IgD-negative memory B cell (primary cell): Measurements from ENCODE around the gene PLD1. TPM values are rescaled to one million over a fixed set of nuclear protein-coding genes. Genes with fewer than 3 reads are reported as not detected.
"Not testable (repeated sequence)": the region's sequence is repeated elsewhere in the genome, so short reads cannot be mapped to it uniquely, and the experiment has no call there.

Experiments
- H3K27ac Mint-ChIP-seq, 3 donors: one replicate each; pipeline ENCODE4 v1.8.0; 2020 to 2022; ENCODE audit warnings: mild to moderate bottlenecking in 3 of 3, mixed read lengths in 3 of 3, moderate library complexity in 1 of 3
- H3K27me3 Mint-ChIP-seq: one replicate; pipeline ENCODE4 v1.8.0; 2021; ENCODE audit warnings: mixed read lengths
- H3K36me3 Mint-ChIP-seq: one replicate; pipeline ENCODE4 v1.8.0; 2020; ENCODE audit warnings: mild to moderate bottlenecking, mixed read lengths
- H3K4me1 Mint-ChIP-seq, 3 donors: one replicate each; pipeline ENCODE4 v1.8.0; 2020 to 2022; ENCODE audit warnings: mixed read lengths in 3 of 3, mild to moderate bottlenecking in 1 of 3
- H3K4me3 Mint-ChIP-seq, 4 donors: one replicate each; pipeline ENCODE4 v1.8.0; 2020 to 2022; ENCODE audit warnings: mild to moderate bottlenecking in 4 of 4, mixed read lengths in 4 of 4, moderate library complexity in 3 of 4
- H3K9me3 Mint-ChIP-seq, 3 donors: one replicate each; pipeline ENCODE4 v1.8.0; 2020 to 2021; ENCODE audit warnings: mixed read lengths in 3 of 3, mild to moderate bottlenecking in 1 of 3
- polyA plus RNA-seq: library from polyadenylated mRNA; unstranded; fragments of 300-500 nt; fragmentation: Illumina TruSeq; gene quantifications from one replicate; pipeline ENCODE4 v1.2.3, GENCODE V29; 2021

Gene PLD1
- polyA plus RNA-seq, 1 donor from 2014 or later = not detected

DNA sequence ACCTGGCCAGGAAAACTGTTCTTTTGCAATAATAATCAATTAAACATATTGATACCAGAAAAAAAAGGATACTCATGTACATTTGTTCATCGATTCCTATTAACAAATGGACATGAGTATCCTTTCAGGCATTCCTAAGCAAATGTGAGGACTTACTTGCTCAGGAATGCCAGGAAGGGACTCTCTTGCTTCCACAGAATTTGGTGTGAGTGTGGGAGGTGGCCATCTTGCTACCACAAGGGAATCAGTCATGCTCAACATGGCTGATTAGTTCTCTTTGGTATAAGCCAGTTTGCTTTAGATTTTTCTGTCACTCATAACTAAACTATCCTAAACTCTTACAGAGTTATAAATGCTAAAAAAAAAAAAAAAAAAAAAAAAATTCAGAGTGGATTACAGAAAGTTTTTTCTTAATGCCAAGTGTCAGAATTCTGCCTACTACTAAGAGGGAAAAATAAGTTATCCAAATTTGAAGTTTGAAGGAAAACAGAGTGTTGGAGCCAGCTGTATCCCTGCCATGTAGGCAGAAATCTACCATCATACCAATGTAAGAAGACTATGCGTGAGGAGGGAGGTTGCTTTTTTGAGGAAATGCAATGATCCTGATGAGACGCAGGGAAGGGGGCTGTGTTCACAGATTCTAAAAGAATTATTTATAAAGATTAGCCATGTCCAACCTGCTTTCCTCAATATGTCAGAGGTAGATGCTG, 98.7 kb downstream of the PLD1 start:
- Mint-ChIP-seq H3K36me3 (no peaks in the 10 kb centered on the region), H3K27ac (no peak overlapping the region), H3K27me3 (peaks cover 2% of the 10 kb centered on the region)

DNA sequence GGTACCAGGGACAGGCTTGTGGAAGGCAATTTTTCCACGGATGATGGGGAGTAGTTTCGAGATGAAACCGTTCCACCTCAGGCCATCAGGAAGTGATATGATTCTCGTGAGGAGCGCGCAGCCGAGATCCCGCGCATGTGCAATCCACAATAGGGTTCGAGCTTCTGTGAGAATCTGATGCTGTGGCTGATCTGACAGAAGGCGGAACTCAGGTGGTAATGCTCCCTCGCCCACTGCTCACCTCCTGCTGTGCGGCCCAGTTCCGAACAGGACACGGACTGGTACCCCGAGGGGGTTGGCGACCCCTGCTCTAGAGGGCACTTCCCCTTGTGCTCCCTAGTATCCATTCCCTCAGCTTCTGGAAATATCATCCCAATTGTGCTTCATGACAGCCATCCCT, 99.9 kb downstream of the PLD1 start:
- peaks cover 2 to 4% (median 3%) of the 10 kb centered on the region in 3 donors for H3K9me3 Mint-ChIP-seq

More for the DNA sequence above, 98.7 kb downstream of the PLD1 start:
- Mint-ChIP-seq H3K4me3 (no peak overlapping the region), H3K4me1 (no peaks in the 10 kb centered on the region), H3K9me3 (peaks cover 2 to 11% (median 5%) of the 10 kb centered on the region in 3 donors)

DNA sequence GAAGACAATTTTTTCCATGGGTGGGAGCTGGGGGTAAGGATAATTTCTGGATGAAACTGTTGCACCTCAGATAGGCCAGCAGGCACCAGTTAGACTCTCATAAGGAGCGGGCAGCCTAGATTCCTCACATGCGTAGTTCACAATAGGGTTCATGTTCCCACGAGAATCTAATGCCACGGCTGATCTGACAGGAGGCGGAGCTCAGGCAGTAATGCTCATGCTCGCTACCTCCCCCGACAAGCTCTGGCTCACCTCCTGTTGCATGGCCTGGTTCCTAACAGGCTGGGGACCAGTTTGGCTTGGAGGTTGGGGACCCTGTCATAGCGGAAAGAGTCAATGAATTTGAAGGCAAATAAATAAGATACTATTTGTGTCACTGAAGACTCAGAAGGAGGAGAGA, 105.5 kb downstream of the PLD1 start:
- no peak overlapping the region for H3K4me3 Mint-ChIP-seq
- no peak overlapping the region for H3K27ac Mint-ChIP-seq
- H3K27me3 Mint-ChIP-seq = peaks cover 7% of the 10 kb centered on the region
- H3K4me1 Mint-ChIP-seq = no peaks in the 10 kb centered on the region
- peaks cover 0 to 4% (median 3%) of the 10 kb centered on the region in 3 donors for H3K9me3 Mint-ChIP-seq
- H3K36me3 Mint-ChIP-seq = no peaks in the 10 kb centered on the region

More for the DNA sequence above, 99.9 kb downstream of the PLD1 start:
- Mint-ChIP-seq H3K4me3 (no peak overlapping the region), H3K27ac (no peak overlapping the region), H3K4me1 (no peaks in the 10 kb centered on the region), H3K36me3 (no peaks in the 10 kb centered on the region), H3K27me3 (peaks cover 2% of the 10 kb centered on the region)

DNA sequence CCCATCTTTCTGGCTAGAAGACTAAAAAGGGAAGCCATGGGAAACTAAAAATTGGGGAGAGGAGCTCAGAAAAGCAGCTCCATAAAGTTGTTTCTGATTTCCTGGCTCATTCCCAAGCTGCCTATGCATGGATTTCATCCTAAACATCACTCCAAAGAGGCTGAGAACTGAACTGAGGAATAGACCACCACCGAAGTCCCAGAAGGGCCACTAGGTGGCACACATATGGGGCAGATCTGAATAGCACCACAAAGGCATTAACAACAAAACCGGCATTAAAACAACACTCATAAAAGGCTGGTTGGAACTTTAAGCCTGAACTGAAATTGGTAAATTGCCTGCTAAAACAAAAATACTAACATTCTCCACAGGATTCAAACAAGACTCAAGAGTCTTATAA, 106.3 kb downstream of the PLD1 start:
- no peaks in the 10 kb centered on the region for H3K4me1 Mint-ChIP-seq
- H3K9me3 Mint-ChIP-seq = peaks cover 0 to 4% (median 3%) of the 10 kb centered on the region in 3 donors
- peaks cover 8% of the 10 kb centered on the region for H3K27me3 Mint-ChIP-seq
- no peak overlapping the region for H3K27ac Mint-ChIP-seq
- no peaks in the 10 kb centered on the region for H3K36me3 Mint-ChIP-seq
- H3K4me3 Mint-ChIP-seq = no peak overlapping the region

DNA sequence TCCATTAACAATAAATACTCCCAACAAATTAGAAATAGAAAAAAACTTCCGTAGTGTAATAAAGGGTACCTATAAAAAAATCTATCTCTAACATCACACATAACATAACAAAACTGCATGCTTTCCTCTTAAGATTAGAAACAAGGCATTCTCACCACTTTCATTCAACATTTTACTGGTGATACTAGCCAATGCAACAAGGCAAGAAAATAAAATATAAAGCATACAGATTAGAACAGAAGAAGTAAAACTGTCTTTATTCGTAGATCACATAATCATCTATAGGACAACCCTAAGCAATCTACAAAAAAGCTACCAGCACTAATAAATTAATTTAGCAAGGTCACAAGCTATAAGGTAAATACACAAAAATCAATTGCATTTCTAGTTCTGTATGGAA, 107.1 kb downstream of the PLD1 start:
- Mint-ChIP-seq H3K36me3 (no peaks in the 10 kb centered on the region), H3K4me1 (no peaks in the 10 kb centered on the region), H3K4me3 (peak overlapping the region in 1 of 4 donors; percentile 39), H3K27ac (no peak overlapping the region), H3K9me3 (peaks cover 0 to 4% (median 3%) of the 10 kb centered on the region in 3 donors), H3K27me3 (peaks cover 8% of the 10 kb centered on the region)

DNA sequence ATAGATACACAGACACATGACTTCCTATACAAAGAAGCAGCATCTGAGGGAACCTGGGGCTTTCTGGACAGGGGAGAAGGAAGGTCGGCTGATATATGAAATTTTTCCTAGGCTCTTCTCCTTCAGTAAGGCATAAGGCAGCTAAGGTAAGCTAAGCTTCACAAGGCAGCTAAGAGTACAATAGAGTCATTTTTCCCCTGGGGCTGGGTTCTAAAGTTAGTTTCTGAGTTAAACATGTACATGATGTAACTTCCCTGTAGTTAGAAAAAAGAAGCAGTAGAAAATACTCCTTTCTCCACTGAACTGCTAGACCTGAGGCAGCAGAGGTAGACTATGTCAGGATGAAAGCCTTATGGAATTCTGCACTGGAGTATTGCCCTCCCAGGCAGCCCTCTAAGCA, 109.6 kb downstream of the PLD1 start:
- Mint-ChIP-seq H3K4me1 (no peaks in the 10 kb centered on the region), H3K27ac (no peak overlapping the region), H3K27me3 (peaks cover 12% of the 10 kb centered on the region), H3K9me3 (peaks cover 0 to 4% (median 1%) of the 10 kb centered on the region in 3 donors), H3K36me3 (peaks cover 2% of the 10 kb centered on the region), H3K4me3 (no peak overlapping the region)

DNA sequence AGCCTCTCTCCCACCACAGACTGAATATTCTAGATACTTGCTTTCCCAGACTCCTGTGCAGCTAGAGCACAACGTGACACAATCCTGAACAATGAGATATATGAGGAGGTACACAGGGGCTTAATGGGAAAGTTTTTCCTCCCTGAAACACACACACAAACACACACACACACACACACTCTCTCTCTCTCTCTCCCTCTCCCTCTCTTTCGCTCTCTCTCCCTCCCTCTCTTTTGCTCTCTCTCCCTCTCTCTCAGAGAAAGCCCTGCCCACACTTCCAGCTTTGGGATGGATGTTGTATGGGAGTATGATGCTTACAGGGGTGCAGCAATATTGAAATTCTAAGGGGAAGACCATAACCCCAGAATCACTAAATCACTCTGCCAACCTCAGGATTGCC, 110.1 kb downstream of the PLD1 start:
- Mint-ChIP-seq H3K4me1 (no peaks in the 10 kb centered on the region), H3K9me3 (peaks cover 0 to 4% (median 1%) of the 10 kb centered on the region in 3 donors), H3K27ac (no peak overlapping the region), H3K27me3 (peaks cover 12% of the 10 kb centered on the region), H3K4me3 (peak overlapping the region in 1 of 4 donors; percentile 44), H3K36me3 (peaks cover 2% of the 10 kb centered on the region)

DNA sequence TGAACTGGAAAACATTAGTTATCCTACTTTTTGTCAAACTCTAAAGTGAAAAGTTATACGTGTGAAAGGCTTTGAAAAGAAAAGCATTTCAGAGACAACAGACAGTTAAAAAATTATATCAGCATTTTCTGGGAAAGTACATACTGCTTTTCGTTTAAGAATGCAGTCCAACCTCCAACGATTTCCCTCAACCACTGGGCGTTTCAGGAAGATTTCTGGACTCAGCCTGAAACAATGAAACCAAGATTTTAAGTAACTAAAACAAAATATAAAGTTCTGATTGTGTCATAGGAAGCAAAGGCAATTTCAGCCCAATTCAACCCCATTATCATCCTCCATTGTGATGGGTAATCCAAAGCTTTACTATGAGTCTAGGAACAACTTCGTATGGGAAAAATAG, 110.7 kb downstream of the PLD1 start:
- Mint-ChIP-seq H3K27me3 (peaks cover 12% of the 10 kb centered on the region), H3K36me3 (peaks cover 2% of the 10 kb centered on the region), H3K4me1 (no peaks in the 10 kb centered on the region), H3K27ac (no peak overlapping the region), H3K9me3 (peaks cover 0 to 4% (median 1%) of the 10 kb centered on the region in 3 donors), H3K4me3 (no peak overlapping the region)

DNA sequence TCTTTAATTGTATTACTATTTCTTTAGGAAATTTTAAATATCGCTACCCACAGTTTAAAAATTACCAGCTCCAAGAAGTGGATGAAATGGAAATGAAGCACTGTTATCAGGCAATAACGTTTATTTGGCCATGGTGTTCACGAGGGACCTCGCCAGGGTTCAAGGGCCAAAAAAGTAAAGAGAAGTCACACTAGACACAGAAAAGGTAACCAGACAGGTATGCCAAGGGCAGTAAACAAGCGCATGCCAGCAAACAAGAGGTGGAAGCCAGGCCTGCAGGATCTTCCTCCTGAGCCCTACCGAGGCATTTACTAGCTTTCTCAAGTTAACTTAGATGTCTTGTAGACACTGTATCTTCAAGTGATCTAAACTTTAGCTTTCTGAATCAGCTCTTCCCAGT, 113.5 kb downstream of the PLD1 start:
- Mint-ChIP-seq H3K9me3 (no peaks in the 10 kb centered on the region), H3K36me3 (peaks cover 2% of the 10 kb centered on the region), H3K4me3 (no peak overlapping the region), H3K27me3 (peaks cover 12% of the 10 kb centered on the region), H3K27ac (no peak overlapping the region), H3K4me1 (no peaks in the 10 kb centered on the region)

DNA sequence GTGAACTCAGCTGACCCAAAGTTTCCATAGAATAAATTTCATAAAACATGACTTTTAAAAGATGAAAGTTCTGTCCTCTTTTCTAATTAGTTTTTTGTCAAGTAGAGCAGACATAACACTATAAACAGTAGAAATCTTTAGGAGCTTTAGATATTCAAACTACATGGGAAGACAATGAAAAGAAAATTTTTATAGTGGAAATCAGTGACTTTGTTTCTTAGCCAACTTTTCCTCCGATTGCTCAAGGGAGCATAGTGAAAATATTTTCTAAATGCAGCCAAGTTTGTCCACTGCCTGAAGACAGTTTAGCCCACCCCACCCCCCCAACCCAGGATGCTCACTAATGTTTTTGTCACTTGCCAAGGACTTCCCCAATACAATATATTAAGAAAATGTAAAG, 114.9 kb downstream of the PLD1 start:
- Mint-ChIP-seq H3K4me3 (no peak overlapping the region), H3K9me3 (no peaks in the 10 kb centered on the region), H3K36me3 (peaks cover 4% of the 10 kb centered on the region), H3K27me3 (peaks cover 9% of the 10 kb centered on the region), H3K27ac (no peak overlapping the region), H3K4me1 (peaks cover under 1 to 4% (median under 1%) of the 10 kb centered on the region in 3 donors)

DNA sequence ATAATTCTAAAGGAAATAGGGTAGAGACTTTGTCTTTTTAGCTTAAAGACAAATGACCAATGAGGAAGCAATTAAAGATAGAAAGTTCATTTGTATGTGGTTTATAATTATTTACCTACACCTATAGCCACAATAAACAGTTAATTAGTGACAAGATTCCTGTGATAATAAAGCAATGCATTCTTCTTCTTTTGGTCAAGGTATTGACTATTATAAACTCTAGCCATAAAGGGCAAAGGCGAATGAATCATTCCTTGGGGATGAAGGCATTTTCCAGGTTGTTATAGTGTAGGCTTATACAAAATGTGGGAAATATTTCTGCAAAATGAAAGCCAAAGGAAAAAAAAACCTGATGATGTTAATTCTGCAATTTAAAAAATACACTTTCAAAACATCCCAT, 115.4 kb downstream of the PLD1 start:
- H3K27ac Mint-ChIP-seq = no peak overlapping the region
- H3K4me3 Mint-ChIP-seq = no peak overlapping the region
- H3K36me3 Mint-ChIP-seq = peaks cover 4% of the 10 kb centered on the region
- H3K27me3 Mint-ChIP-seq = peaks cover 7% of the 10 kb centered on the region
- H3K4me1 Mint-ChIP-seq = peaks cover 3 to 5% (median 5%) of the 10 kb centered on the region in 3 donors
- no peaks in the 10 kb centered on the region for H3K9me3 Mint-ChIP-seq

DNA sequence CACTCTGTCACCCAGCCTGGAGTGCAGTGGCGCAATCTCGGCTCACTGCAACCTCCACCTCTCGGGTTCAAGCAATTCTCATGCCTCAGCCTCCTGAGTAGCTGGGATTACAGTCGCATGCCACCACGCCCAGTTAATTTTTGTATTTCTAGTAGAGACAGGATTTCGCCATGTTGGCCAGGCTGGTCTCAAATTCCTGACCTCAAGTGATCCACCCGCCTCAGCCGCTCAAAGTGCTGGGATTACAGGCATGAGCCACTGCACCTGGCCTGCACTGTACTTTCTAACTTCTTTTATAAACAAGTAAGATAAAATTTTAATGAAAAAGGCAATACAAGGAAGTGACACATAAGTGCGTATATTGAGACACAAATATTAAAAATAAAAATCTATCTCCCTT, 117.7 kb downstream of the PLD1 start:
- not testable (repeated sequence) for H3K36me3 Mint-ChIP-seq, H3K4me1 Mint-ChIP-seq, H3K27me3 Mint-ChIP-seq, H3K4me3 Mint-ChIP-seq, H3K27ac Mint-ChIP-seq, H3K9me3 Mint-ChIP-seq

DNA sequence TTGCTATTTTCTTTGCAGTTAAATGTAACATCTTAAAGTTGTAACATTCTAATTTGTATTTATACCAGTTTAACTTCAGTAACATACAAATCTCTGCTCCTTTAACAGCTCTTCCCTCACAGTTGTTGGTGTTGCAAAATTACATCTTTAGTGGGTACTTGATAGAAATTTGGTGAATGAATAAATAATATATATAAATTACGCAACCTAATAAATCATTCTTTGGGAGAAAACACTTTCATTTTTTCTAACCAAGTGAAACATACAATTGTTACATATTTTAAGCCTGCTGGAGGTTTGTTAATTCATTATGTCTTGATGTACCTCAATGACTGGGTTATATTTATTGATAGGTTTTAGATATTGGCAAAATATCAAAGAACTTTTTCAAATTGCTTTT, 118.8 kb downstream of the PLD1 start:
- peaks cover 3 to 5% (median 5%) of the 10 kb centered on the region in 3 donors for H3K4me1 Mint-ChIP-seq
- no peaks in the 10 kb centered on the region for H3K27me3 Mint-ChIP-seq
- H3K36me3 Mint-ChIP-seq = peaks cover 2% of the 10 kb centered on the region
- no peaks in the 10 kb centered on the region for H3K9me3 Mint-ChIP-seq
- H3K4me3 Mint-ChIP-seq = no peak overlapping the region
- no peak overlapping the region for H3K27ac Mint-ChIP-seq

DNA sequence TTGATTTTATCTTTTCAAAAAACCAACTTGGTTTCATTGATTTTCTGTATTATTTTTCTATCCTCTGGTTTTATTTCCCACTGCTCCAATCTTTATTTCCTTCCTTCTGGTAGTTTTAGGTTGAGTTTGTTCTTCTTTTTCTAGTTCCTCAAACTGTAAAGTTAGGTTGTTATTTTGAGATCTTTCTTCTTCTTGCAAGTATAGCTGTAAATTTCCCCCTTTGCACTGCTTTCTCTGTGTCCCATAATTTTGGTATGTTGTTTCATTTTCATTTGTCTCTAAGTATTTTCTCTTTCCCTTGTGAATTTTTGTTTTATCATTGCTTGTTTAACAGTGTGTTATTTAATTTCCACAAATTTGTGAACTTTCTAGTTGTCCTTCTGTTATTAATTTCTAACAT, 120.0 kb downstream of the PLD1 start:
- no peak overlapping the region for H3K4me3 Mint-ChIP-seq
- H3K27me3 Mint-ChIP-seq = no peaks in the 10 kb centered on the region
- H3K4me1 Mint-ChIP-seq = peaks cover 3 to 5% (median 5%) of the 10 kb centered on the region in 3 donors
- H3K27ac Mint-ChIP-seq = no peak overlapping the region
- peaks cover 2% of the 10 kb centered on the region for H3K36me3 Mint-ChIP-seq
- no peaks in the 10 kb centered on the region for H3K9me3 Mint-ChIP-seq

DNA sequence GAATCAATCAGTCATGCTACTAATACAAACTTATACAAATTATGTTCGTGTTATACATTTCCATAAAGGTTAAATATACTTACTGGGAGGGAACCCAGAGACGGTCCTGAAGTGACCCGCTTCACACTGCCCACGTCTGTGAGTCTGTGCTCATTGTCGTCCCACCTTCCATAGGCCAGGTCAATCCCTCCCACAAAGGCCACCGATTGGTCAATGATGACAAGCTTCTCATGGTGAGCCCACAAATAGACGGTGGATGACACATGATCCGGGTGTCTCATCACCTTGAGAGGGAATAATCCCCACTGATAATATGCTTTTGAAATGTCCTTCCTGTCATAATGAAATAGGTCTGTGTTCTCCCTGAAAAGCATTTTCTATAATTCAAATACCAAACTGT, 121.7 kb downstream of the PLD1 start:
- Mint-ChIP-seq H3K36me3 (peaks cover 2% of the 10 kb centered on the region), H3K27me3 (no peaks in the 10 kb centered on the region), H3K4me3 (no peak overlapping the region), H3K9me3 (no peaks in the 10 kb centered on the region), H3K4me1 (peaks cover 3 to 5% (median 5%) of the 10 kb centered on the region in 3 donors), H3K27ac (no peak overlapping the region)

DNA sequence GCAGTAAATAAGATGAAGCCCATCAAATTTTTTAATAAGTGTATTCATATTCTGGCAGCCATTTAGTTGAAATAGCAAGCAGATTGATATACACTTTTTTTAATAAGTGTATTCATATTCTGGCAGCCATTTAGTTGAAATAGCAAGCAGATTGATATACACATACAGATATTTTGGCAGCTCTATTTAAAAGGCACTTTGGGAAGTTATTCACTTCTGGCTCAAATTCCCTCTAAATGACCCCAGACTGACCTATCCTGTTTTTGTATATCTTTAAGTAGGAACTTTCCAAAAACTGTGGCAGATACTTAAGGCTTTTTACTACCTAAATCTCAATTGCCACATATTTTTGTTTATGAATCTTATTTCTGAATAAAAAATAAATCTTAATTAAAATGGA, 122.3 kb downstream of the PLD1 start:
- H3K4me3 Mint-ChIP-seq = no peak overlapping the region
- H3K36me3 Mint-ChIP-seq = peaks cover 2% of the 10 kb centered on the region
- no peaks in the 10 kb centered on the region for H3K9me3 Mint-ChIP-seq
- H3K4me1 Mint-ChIP-seq = peaks cover 3 to 5% (median 5%) of the 10 kb centered on the region in 3 donors
- no peak overlapping the region for H3K27ac Mint-ChIP-seq
- H3K27me3 Mint-ChIP-seq = no peaks in the 10 kb centered on the region
